ENCODE measurements around the gene ANO10. TPM values are rescaled to one million over a fixed set of nuclear protein-coding genes. Genes with fewer than 3 reads are reported as not detected.
A peak's percentile ranks its signal among the peaks of the same experiment; 100 is the strongest.

Gene ANO10
- total RNA-seq, 2 donors from 2014 or later, result 83.8 to 112 TPM

DNA sequence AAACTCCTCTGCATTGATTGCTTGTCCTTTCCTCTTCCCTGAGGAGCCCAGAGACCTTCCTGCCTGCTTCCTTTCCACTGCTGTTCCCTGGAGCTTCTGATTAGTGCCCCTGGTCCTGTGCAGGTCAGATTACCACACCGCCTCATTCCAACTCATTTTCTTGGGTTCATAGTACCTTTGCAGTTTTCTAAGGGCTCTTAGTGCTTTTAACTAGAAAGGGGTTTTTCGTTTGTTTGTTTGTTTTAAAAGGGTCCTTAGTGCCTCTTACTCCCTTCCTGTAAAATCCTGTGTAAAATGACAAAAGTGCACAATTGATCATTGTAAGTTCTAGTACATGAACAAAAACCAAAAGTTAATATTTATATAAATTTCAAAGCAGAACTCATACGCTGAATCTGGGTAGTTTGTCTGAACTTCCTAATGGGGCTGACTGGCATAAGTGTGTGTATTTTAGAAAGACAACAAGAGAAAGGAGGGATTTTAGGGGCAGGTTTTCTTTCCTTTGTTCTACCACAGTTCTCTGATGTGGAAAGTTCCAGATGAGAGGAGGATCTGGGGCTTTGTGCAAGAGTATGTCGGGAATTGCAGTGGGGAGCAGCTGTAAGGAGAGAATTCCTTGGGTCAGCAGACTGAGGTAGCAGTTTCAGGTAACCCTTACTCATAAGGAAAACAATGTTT, 304.9 kb downstream of the ANO10 start:
- TF ChIP-seq CTCF (conservative IDR thresholded peaks at IDR 0.05), result no peak

More for the DNA sequence above, 304.9 kb downstream of the ANO10 start:
- H3K4me1 ChIP-seq (ENCODE audit: control insufficient read depth, insufficient read depth, low read length), result no peaks in the 10 kb centered on the region
- peaks cover 9% of the 10 kb centered on the region for H3K36me3 ChIP-seq (ENCODE audit: control insufficient read depth, insufficient read depth, low read length)
- H3K36me3 Mint-ChIP-seq (ENCODE audit: low read depth), result peaks cover 10% of the 10 kb centered on the region
- no peaks in the 10 kb centered on the region for H3K9me3 Mint-ChIP-seq
- peaks cover 14% of the 10 kb centered on the region for H3K4me1 Mint-ChIP-seq
- H3K4me3 ChIP-seq (ENCODE audit: low read length), result no peak overlapping the region
- H3K4me3 Mint-ChIP-seq, result no peak overlapping the region
- H3K27me3 Mint-ChIP-seq (ENCODE audit: insufficient read depth), result no peaks in the 10 kb centered on the region
- DNase-seq, result no peak
- H3K27ac Mint-ChIP-seq, result peak overlapping the region; percentile 24
- WGBS, 2 experiments (ENCODE audit: insufficient coverage in 1 of 2, insufficient read length in 1 of 2), result 60 to 84% methylated on average over 1 to 4 of the region's 4 CpGs
- no peaks in the 10 kb centered on the region for H3K9me3 ChIP-seq (ENCODE audit: control insufficient read depth, low read length)
- peak overlapping the region; percentile 41 for H3K27ac ChIP-seq (ENCODE audit: low read depth, low read length)
- no peaks in the 10 kb centered on the region for H3K27me3 ChIP-seq (ENCODE audit: control insufficient read depth, insufficient read depth, low read length, poor library complexity, severe bottlenecking)
- H3K9ac ChIP-seq (ENCODE audit: extremely low read depth, low read length, poor library complexity, severe bottlenecking), result no peak overlapping the region

Other genes with a start within 250 kb of the ANO10 start
- 10 to 100 TPM; 20.5 to 24.1 TPM for gene ABHD5, start 68.9 kb upstream of the ANO10 start, total RNA-seq